Keratinocyte (primary cell): ENCODE results near the gene NDUFA13.

ENCODE experiments used
- CTCF ChIP-seq, 3 experiments: IDR thresholded peaks in 1 of 3; conservative IDR thresholded peaks in 1 of 3; optimal IDR thresholded peaks in 1 of 3; 2 replicates in 2 of 3; 3 replicates in 1 of 3; pipeline versions ENCODE3 to v1.5.1; 2011; ENCODE audit warnings: low read length in 3 of 3, mild to moderate bottlenecking in 3 of 3, moderate library complexity in 2 of 3, control low read depth in 1 of 3, inconsistent platforms in 1 of 3; ENCODE audit not compliant: insufficient read depth in 2 of 3; ENCODE audit errors: extremely low read depth in 1 of 3
- EZH2 ChIP-seq: IDR thresholded peaks from one replicate; pipeline ENCODE4 v1.6.1; 2012; ENCODE audit warnings: inconsistent platforms, mild to moderate bottlenecking, low read length, moderate library complexity

- TF ChIP-seq CTCF (optimal IDR thresholded peaks at IDR 0.05 in 1 of 3, IDR thresholded peaks at IDR 0.05 in 1 of 3, conservative IDR thresholded peaks at IDR 0.05 in 1 of 3; ENCODE audit: extremely low read depth in 1 of 3, insufficient read depth in 2 of 3, low read length in 3 of 3) (peak in 1 of 3 experiments; percentile 4), EZH2 (no peak)
Measured at GRCh38 chr19:19530423-19530804, 14.4 kb downstream of the NDUFA13 start.
